DOHH2 (cell line): ENCODE data around the gene ERCC3.

Source experiments
- H3F3A ChIP-seq: fragments of 200-600 bp; sonication (generic), shearing (Covaris generic); 2 replicates; pipeline ENCODE4 v1.6.0; 2016; ENCODE audit warnings: antibody characterized with exemption, mild to moderate bottlenecking; ENCODE audit not compliant: control insufficient read depth, insufficient read depth
- H3K27ac ChIP-seq: fragments of 200-600 bp; sonication (generic); 2 replicates; pipeline ENCODE4 v1.5.1; 2014; ENCODE audit warnings: low read depth, mild to moderate bottlenecking, low read length, moderate library complexity
- H3K27me3 ChIP-seq: fragments of 200-600 bp; sonication (generic); 2 replicates; pipeline ENCODE4 v1.6.1; 2014; ENCODE audit warnings: mild to moderate bottlenecking, low read length, mixed read lengths; ENCODE audit not compliant: control insufficient read depth
- H3K36me3 ChIP-seq: fragments of 200-600 bp; sonication (generic); 2 replicates; pipeline ENCODE4 v1.6.1; 2014; ENCODE audit warnings: mild to moderate bottlenecking, low read length, moderate library complexity, mixed read lengths; ENCODE audit not compliant: control insufficient read depth
- H3K4me1 ChIP-seq: fragments of 200-600 bp; sonication (generic); 2 replicates; pipeline ENCODE4 v1.6.1; 2014; ENCODE audit warnings: mild to moderate bottlenecking, low read length, mixed read lengths; ENCODE audit not compliant: control insufficient read depth
- H3K4me2 ChIP-seq: fragments of 200-600 bp; sonication (generic); 2 replicates; pipeline ENCODE4 v1.6.0; 2014; ENCODE audit warnings: mild to moderate bottlenecking, low read length, moderate library complexity
- H3K4me3 ChIP-seq: fragments of 200-600 bp; sonication (generic); 2 replicates; pipeline ENCODE4 v1.5.1; 2014; ENCODE audit warnings: mild to moderate bottlenecking, low read length, mixed read lengths
- H3K79me2 ChIP-seq: fragments of 200-600 bp; sonication (generic); 2 replicates; pipeline ENCODE4 v1.6.1; 2014; ENCODE audit warnings: mild to moderate bottlenecking, low read length, mixed read lengths; ENCODE audit not compliant: control insufficient read depth
- H3K9me2 ChIP-seq: fragments of 200-600 bp; sonication (generic); replicated peaks from 2 replicates; pipeline ENCODE4 v1.6.1; 2014; ENCODE audit warnings: mild to moderate bottlenecking, low read length, mixed read lengths; ENCODE audit not compliant: control insufficient read depth
- H3K9me3 ChIP-seq: fragments of 200-600 bp; sonication (generic); 2 replicates; pipeline ENCODE4 v1.6.1; 2014; ENCODE audit warnings: antibody characterized with exemption, low read length, mixed read lengths; ENCODE audit not compliant: control insufficient read depth, insufficient read depth
- H4K20me1 ChIP-seq: fragments of 200-600 bp; sonication (generic); 2 replicates; pipeline ENCODE4 v1.6.0; 2014; ENCODE audit warnings: low read depth, mild to moderate bottlenecking, antibody characterized with exemption, low read length, moderate library complexity; ENCODE audit not compliant: control insufficient read depth, insufficient read depth
- CTCF ChIP-seq: fragments of 200-600 bp; sonication (generic); IDR thresholded peaks from one replicate; pipeline ENCODE4 v1.5.1; 2014; ENCODE audit warnings: antibody characterized with exemption, mild to moderate bottlenecking, low read depth, low read length; ENCODE audit not compliant: poor library complexity, severe bottlenecking
- EZH2phosphoT487 ChIP-seq: fragments of 200-600 bp; sonication (generic); IDR thresholded peaks from 2 replicates; pipeline ENCODE4 v1.6.1; 2017; ENCODE audit warnings: borderline replicate concordance, mild to moderate bottlenecking, antibody characterized with exemption, low read length, moderate library complexity, mixed read lengths

ERCC3 gene

GRCh38 chr2:127324635-127325034 lies 30.7 kb upstream of the ERCC3 start:
- peak; percentile 77 for TF ChIP-seq CTCF
- TF ChIP-seq EZH2phosphoT487: no peak
- Histone ChIP-seq H3K9me2 (no peaks in the 10 kb centered on the region), H3K4me1 (no peaks in the 10 kb centered on the region), H3K79me2 (no peaks in the 10 kb centered on the region), H4K20me1 (no peaks in the 10 kb centered on the region), H3K36me3 (peaks cover 48% of the 10 kb centered on the region), H3K4me2 (no peak overlapping the region), H3K27me3 (no peaks in the 10 kb centered on the region), H3K4me3 (no peak overlapping the region), H3F3A (peaks cover 3% of the 10 kb centered on the region; the same call in 1 of the 2 replicates), H3K9me3 (no peaks in the 10 kb centered on the region), H3K27ac (no peak overlapping the region)

DNA sequence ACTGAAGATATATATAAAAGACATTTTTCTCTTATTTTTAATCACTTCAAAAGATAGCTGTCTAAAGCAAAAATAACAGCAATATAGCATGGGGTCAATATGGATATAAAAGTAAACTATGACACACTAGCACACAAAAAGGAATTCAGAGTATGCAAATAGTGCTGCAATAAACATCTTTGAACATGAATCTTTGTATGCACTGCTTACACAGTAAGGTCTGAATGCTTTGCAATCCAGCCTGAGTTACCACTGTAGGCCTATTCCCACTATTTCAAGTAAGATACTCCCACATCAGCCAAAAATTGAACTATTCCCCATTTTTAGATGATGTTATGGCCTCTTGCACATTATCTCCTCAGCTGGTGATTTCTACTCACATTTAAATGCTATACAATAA lies 27.4 kb upstream of the ERCC3 start:
- no peaks in the 10 kb centered on the region for H3K79me2 ChIP-seq
- H4K20me1 ChIP-seq: no peaks in the 10 kb centered on the region
- H3K4me3 ChIP-seq: no peak overlapping the region
- H3F3A ChIP-seq: no peaks in the 10 kb centered on the region
- H3K9me2 ChIP-seq: no peaks in the 10 kb centered on the region
- H3K27me3 ChIP-seq: no peaks in the 10 kb centered on the region
- no peak overlapping the region for H3K4me2 ChIP-seq
- H3K27ac ChIP-seq: no peak overlapping the region
- H3K9me3 ChIP-seq: no peaks in the 10 kb centered on the region
- H3K36me3 ChIP-seq: peaks cover 60% of the 10 kb centered on the region
- TF ChIP-seq EZH2phosphoT487 (no peak), CTCF (no peak)
- no peaks in the 10 kb centered on the region for H3K4me1 ChIP-seq

DNA sequence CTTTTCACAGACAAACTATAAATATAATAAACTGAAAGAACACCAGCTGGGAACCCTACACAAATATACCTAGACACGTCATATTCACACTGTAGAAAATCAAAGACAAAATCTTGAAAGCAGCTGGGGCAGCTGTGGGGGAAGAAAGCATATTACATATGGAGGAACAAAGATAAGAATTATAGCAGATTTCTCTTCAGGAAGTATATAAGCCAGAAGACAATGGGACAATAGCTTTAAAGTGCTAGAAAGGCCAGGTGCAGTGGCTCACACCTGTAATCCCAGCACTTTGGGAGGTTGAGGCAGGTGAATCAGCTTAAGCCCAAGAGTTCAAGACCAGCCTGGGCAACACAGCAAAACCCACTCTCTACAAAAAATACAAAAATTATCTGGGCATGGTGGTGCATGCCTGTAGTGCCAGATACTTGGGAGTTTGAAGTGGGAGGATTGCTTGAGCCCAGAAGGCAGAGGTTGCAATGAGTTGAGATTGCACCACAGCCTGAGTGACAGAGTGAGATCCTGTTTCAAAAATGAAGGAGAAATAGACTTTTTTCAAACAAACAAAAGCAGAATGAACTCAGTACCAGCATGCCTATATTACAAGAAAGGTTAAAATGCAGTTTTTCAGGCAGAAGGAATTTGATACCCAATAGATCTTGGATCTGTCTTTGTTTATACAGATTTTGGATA lies 26.8 kb upstream of the ERCC3 start:
- Histone ChIP-seq H3K4me3 (no peak overlapping the region), H3K27me3 (no peaks in the 10 kb centered on the region), H3K4me2 (no peak overlapping the region), H3K9me2 (no peaks in the 10 kb centered on the region), H3K4me1 (no peaks in the 10 kb centered on the region), H3K27ac (no peak overlapping the region), H3F3A (no peaks in the 10 kb centered on the region), H4K20me1 (no peaks in the 10 kb centered on the region), H3K9me3 (no peaks in the 10 kb centered on the region), H3K36me3 (peaks cover 62% of the 10 kb centered on the region), H3K79me2 (no peaks in the 10 kb centered on the region)
- TF ChIP-seq EZH2phosphoT487 (no peak), CTCF (no peak)
